ENCODE results near the gene TUFT1.

GRCh38 chr1:151499930-151500329, 40.2 kb upstream of the TUFT1 start:
- TF ChIP-seq CREB1 (IDR thresholded peaks at IDR 0.05) (no peak), EP300 (IDR thresholded peaks at IDR 0.05; ENCODE audit: borderline replicate concordance in 1 of 2, low read depth in 2 of 2, low read length in 2 of 2) (no peak), POLR2A (IDR thresholded peaks at IDR 0.05; ENCODE audit: control extremely low read depth in 1 of 2, low read depth in 2 of 2, low read length in 2 of 2) (no peak), ASH2L (IDR thresholded peaks at IDR 0.05; ENCODE audit: low read length) (no peak), TEAD4 (IDR thresholded peaks at IDR 0.05; ENCODE audit: low read depth, low read length) (no peak), CEBPB (IDR thresholded peaks at IDR 0.05; ENCODE audit: low read depth, low read length) (no peak), KDM4A (IDR thresholded peaks at IDR 0.05; ENCODE audit: low read depth, low read length, severe bottlenecking) (no peak), FOSL1 (IDR thresholded peaks at IDR 0.05; ENCODE audit: insufficient read depth, low read depth, low read length) (no peak), YY1 (IDR thresholded peaks at IDR 0.05; ENCODE audit: low read depth, low read length) (no peak), EZH2 (IDR thresholded peaks at IDR 0.05; ENCODE audit: low read depth, low read length, severe bottlenecking) (no peak), GABPA (IDR thresholded peaks at IDR 0.05; ENCODE audit: borderline replicate concordance, insufficient read depth, low read length) (no peak), USF2 (IDR thresholded peaks at IDR 0.05; ENCODE audit: low read length) (no peak)
- TF ChIP-seq, protein P1, sequence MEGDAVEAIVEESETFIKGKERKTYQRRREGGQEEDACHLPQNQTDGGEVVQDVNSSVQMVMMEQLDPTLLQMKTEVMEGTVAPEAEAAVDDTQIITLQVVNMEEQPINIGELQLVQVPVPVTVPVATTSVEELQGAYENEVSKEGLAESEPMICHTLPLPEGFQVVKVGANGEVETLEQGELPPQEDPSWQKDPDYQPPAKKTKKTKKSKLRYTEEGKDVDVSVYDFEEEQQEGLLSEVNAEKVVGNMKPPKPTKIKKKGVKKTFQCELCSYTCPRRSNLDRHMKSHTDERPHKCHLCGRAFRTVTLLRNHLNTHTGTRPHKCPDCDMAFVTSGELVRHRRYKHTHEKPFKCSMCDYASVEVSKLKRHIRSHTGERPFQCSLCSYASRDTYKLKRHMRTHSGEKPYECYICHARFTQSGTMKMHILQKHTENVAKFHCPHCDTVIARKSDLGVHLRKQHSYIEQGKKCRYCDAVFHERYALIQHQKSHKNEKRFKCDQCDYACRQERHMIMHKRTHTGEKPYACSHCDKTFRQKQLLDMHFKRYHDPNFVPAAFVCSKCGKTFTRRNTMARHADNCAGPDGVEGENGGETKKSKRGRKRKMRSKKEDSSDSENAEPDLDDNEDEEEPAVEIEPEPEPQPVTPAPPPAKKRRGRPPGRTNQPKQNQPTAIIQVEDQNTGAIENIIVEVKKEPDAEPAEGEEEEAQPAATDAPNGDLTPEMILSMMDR (IDR thresholded peaks at IDR 0.05; ENCODE audit: control extremely low read depth in 1 of 3, insufficient read depth in 1 of 3, low read depth in 1 of 3, low read length in 3 of 3), result no peak
